Measurements from ENCODE around the gene CDH13. TPM values are rescaled to one million over a fixed set of nuclear protein-coding genes. Genes with fewer than 3 reads are reported as not detected.
A peak's percentile ranks its signal among the peaks of the same experiment; 100 is the strongest.

Gene CDH13
- polyA plus RNA-seq, 2 of the 4 experiments (the other 2 are of a cell fraction): not detected

- ATAC-seq (no peak), DNase-seq (ENCODE audit: low read depth in 1 of 2, low spot score in 1 of 2) (no peak), FAIRE-seq (no peak)
- CTCF ChIA-PET: interaction anchor here (1.5 kb wide), 1 partner anchor 11 kb away, joined by 4 read pairs; no protein-coding TSS in a partner anchor
- H3K4me1 ChIP-seq: no peaks in the 10 kb centered on the region
- TF ChIP-seq HOXB13 (CRISPR knock-in tag; IDR thresholded peaks at IDR 0.05; ENCODE audit: low read depth) (no peak), CBX8 (IDR thresholded peaks at IDR 0.05) (no peak)
- H3K4me2 ChIP-seq: 0 out of 3 replicates have a peak overlapping the region, but pooled peaks have one; percentile 12
- POLR2A ChIA-PET: no interaction called here
- H3K4me3 ChIP-seq: no peak overlapping the region
- 6% methylated on average over 9 of the region's 9 CpGs for WGBS (ENCODE audit: missing lambda C conversion rate)
- no peak overlapping the region for H3K27ac ChIP-seq
- H3K9me3 ChIP-seq: no peaks in the 10 kb centered on the region
Observed at GRCh38 chr16:82995286-82995923, 368.6 kb downstream of the CDH13 start.

DNA sequence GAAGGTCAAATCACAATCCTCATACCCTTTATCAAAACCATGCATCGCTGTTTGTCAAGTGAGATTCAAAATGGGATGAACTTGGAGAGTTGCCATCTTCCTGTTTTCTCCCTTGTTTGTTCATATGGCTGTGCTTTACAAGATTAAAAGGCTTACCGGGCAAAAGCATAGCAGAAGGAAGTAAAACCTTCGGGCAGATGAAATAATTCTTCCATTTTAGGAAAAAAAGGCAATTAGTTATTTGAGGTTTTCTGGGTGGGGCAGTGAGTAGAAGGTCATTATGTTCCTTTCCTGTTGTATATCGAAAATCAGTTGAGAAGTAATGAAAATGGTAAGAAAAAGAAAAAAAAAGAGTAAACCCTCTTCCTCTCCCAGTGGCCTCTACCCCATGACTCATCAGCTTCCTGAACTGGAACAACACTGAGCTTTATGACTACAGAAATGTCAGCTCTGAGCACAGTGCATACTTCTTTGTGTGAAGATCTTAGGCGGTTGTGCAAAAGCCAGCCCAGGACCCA, 369.2 kb downstream of the CDH13 start:
- no peak for FAIRE-seq
- no peak for DNase-seq (ENCODE audit: low read depth in 1 of 2, low spot score in 1 of 2)
- Histone ChIP-seq H3K4me3 (no peak overlapping the region), H3K4me1 (no peaks in the 10 kb centered on the region), H3K9me3 (no peaks in the 10 kb centered on the region), H3K27ac (no peak overlapping the region), H3K4me2 (0 out of 3 replicates have a peak overlapping the region, but pooled peaks have one; percentile 12)
- 0% methylated on average over 5 of the region's 5 CpGs for WGBS (ENCODE audit: missing lambda C conversion rate)
- no peak for ATAC-seq
- TF ChIP-seq ZNF302 (CRISPR knock-in tag; IDR thresholded peaks at IDR 0.05) (no peak), E2F6 (IDR thresholded peaks at IDR 0.05; ENCODE audit: borderline replicate concordance, low read depth) (no peak), RFX5 (IDR thresholded peaks at IDR 0.05) (no peak), EP300 (IDR thresholded peaks at IDR 0.05) (no peak), ZC3H11A (IDR thresholded peaks at IDR 0.05) (no peak), RNF2 (IDR thresholded peaks at IDR 0.05; ENCODE audit: borderline replicate concordance, low read depth) (no peak), HOXA7 (CRISPR knock-in tag; IDR thresholded peaks at IDR 0.05) (no peak), SMC3 (IDR thresholded peaks at IDR 0.05) (no peak), NFE2L2 (conservative IDR thresholded peaks at IDR 0.05; ENCODE audit: low read length) (no peak), BCL3 (IDR thresholded peaks at IDR 0.05) (no peak), USF2 (IDR thresholded peaks at IDR 0.05) (no peak), CHD4 (IDR thresholded peaks at IDR 0.05; ENCODE audit: borderline replicate concordance) (no peak), CEBPB (IDR thresholded peaks at IDR 0.05) (no peak), HES2 (IDR thresholded peaks at IDR 0.05) (no peak), KDM5A (IDR thresholded peaks at IDR 0.05) (no peak)
- TF ChIP-seq, protein P1, sequence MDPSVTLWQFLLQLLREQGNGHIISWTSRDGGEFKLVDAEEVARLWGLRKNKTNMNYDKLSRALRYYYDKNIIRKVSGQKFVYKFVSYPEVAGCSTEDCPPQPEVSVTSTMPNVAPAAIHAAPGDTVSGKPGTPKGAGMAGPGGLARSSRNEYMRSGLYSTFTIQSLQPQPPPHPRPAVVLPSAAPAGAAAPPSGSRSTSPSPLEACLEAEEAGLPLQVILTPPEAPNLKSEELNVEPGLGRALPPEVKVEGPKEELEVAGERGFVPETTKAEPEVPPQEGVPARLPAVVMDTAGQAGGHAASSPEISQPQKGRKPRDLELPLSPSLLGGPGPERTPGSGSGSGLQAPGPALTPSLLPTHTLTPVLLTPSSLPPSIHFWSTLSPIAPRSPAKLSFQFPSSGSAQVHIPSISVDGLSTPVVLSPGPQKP (IDR thresholded peaks at IDR 0.05; ENCODE audit: low read depth, low read length): no peak
- TF ChIP-seq, protein P2, sequence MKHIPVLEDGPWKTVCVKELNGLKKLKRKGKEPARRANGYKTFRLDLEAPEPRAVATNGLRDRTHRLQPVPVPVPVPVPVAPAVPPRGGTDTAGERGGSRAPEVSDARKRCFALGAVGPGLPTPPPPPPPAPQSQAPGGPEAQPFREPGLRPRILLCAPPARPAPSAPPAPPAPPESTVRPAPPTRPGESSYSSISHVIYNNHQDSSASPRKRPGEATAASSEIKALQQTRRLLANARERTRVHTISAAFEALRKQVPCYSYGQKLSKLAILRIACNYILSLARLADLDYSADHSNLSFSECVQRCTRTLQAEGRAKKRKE (CRISPR knock-in tag; IDR thresholded peaks at IDR 0.05; ENCODE audit: low read depth): no peak
- POLR2A ChIA-PET: no interaction called here
- CTCF ChIA-PET: interaction anchor here (1.5 kb wide), 1 partner anchor 12 kb away, joined by 4 read pairs; no protein-coding TSS in a partner anchor
